NCI-H1105 treated with DMSO at 0.1 percent for 48 hours (cell line): ENCODE measurements around the gene MYH7B.

Experiments used
- DNase-seq: peaks from one replicate; lab custom pipeline; 2025; lab: John Stamatoyannopoulos, UW

Gene MYH7B

GRCh38 chr20:35004749-35005462 is 49.2 kb downstream of the MYH7B start:
- DNase-seq = no peak
